Stimulated activated naive CD8-positive, alpha-beta T cell treated with anti-CD3 and anti-CD28 coated beads, Interleukin-15, Interleukin-2, amounts not matched to agents 100 ng/mL and 50 ng/mL, for 24 hours (primary cell): ENCODE data around the gene PTEN.

ENCODE experiments used
- H3K27ac Mint-ChIP-seq: one replicate; pipeline ENCODE4 v1.8.0; 2021; ENCODE audit warnings: mild to moderate bottlenecking, mixed read lengths
- H3K27me3 Mint-ChIP-seq: one replicate; pipeline ENCODE4 v1.8.0; 2021; ENCODE audit warnings: mixed read lengths
- H3K36me3 Mint-ChIP-seq: one replicate; pipeline ENCODE4 v1.8.0; 2021; ENCODE audit warnings: low read depth, mixed read lengths
- H3K4me1 Mint-ChIP-seq: one replicate; pipeline ENCODE4 v1.8.0; 2021; ENCODE audit warnings: low read depth, mixed read lengths
- H3K4me3 Mint-ChIP-seq: one replicate; pipeline ENCODE4 v1.8.0; 2021; ENCODE audit warnings: mild to moderate bottlenecking, mixed read lengths
- H3K9me3 Mint-ChIP-seq: one replicate; pipeline ENCODE4 v1.8.0; 2021; ENCODE audit warnings: mixed read lengths

The PTEN gene

GRCh38 chr10:87940210-87940609 lies 76.8 kb downstream of the PTEN start:
- Mint-ChIP-seq H3K27ac (no peak overlapping the region), H3K4me1 (peaks cover 16% of the 10 kb centered on the region), H3K9me3 (no peaks in the 10 kb centered on the region), H3K27me3 (no peaks in the 10 kb centered on the region), H3K36me3 (peaks cover 41% of the 10 kb centered on the region), H3K4me3 (no peak overlapping the region)

- H3K36me3 Mint-ChIP-seq = peaks cover 39% of the 10 kb centered on the region
- H3K4me3 Mint-ChIP-seq = no peak overlapping the region
- peaks cover 16% of the 10 kb centered on the region for H3K4me1 Mint-ChIP-seq
- H3K9me3 Mint-ChIP-seq = no peaks in the 10 kb centered on the region
- no peaks in the 10 kb centered on the region for H3K27me3 Mint-ChIP-seq
- H3K27ac Mint-ChIP-seq = no peak overlapping the region
These were observed 79.6 kb downstream of the PTEN start for GRCh38 chr10:87942884-87943527.

- Mint-ChIP-seq H3K27ac (no peak overlapping the region), H3K4me3 (no peak overlapping the region)
These were observed 82.6 kb downstream of the PTEN start for GRCh38 chr10:87945984-87946383.

GRCh38 chr10:87952612-87953011 lies 89.2 kb downstream of the PTEN start:
- Mint-ChIP-seq H3K4me3 (no peak overlapping the region), H3K4me1 (peaks cover 8% of the 10 kb centered on the region), H3K36me3 (peaks cover 38% of the 10 kb centered on the region), H3K27me3 (no peaks in the 10 kb centered on the region), H3K27ac (no peak overlapping the region), H3K9me3 (no peaks in the 10 kb centered on the region)

More at GRCh38 chr10:87945984-87946383, 82.6 kb downstream of the PTEN start:
- Mint-ChIP-seq H3K4me1 (peaks cover 8% of the 10 kb centered on the region), H3K27me3 (no peaks in the 10 kb centered on the region), H3K36me3 (peaks cover 30% of the 10 kb centered on the region), H3K9me3 (no peaks in the 10 kb centered on the region)

GRCh38 chr10:87956055-87956454 lies 92.6 kb downstream of the PTEN start:
- H3K27ac Mint-ChIP-seq = no peak overlapping the region

GRCh38 chr10:87957702-87958101 lies 94.3 kb downstream of the PTEN start:
- H3K4me3 Mint-ChIP-seq = no peak overlapping the region
- peaks cover 52% of the 10 kb centered on the region for H3K36me3 Mint-ChIP-seq
- H3K27ac Mint-ChIP-seq = no peak overlapping the region
- H3K9me3 Mint-ChIP-seq = no peaks in the 10 kb centered on the region
- peaks cover 8% of the 10 kb centered on the region for H3K4me1 Mint-ChIP-seq
- H3K27me3 Mint-ChIP-seq = no peaks in the 10 kb centered on the region

More at GRCh38 chr10:87956055-87956454, 92.6 kb downstream of the PTEN start:
- Mint-ChIP-seq H3K4me3 (no peak overlapping the region), H3K36me3 (peaks cover 54% of the 10 kb centered on the region), H3K27me3 (no peaks in the 10 kb centered on the region), H3K9me3 (no peaks in the 10 kb centered on the region), H3K4me1 (peaks cover 8% of the 10 kb centered on the region)

GRCh38 chr10:87960230-87960629 lies 96.8 kb downstream of the PTEN start:
- Mint-ChIP-seq H3K9me3 (no peaks in the 10 kb centered on the region), H3K4me1 (peaks cover 4% of the 10 kb centered on the region), H3K36me3 (peaks cover 51% of the 10 kb centered on the region), H3K27ac (no peak overlapping the region), H3K4me3 (no peak overlapping the region), H3K27me3 (no peaks in the 10 kb centered on the region)

- no peaks in the 10 kb centered on the region for H3K4me1 Mint-ChIP-seq
- H3K4me3 Mint-ChIP-seq = no peak overlapping the region
- H3K36me3 Mint-ChIP-seq = peaks cover 53% of the 10 kb centered on the region
- H3K9me3 Mint-ChIP-seq = no peaks in the 10 kb centered on the region
- H3K27ac Mint-ChIP-seq = no peak overlapping the region
- no peaks in the 10 kb centered on the region for H3K27me3 Mint-ChIP-seq
These were observed 97.9 kb downstream of the PTEN start for GRCh38 chr10:87961314-87961713.

- H3K4me1 Mint-ChIP-seq = no peaks in the 10 kb centered on the region
- H3K36me3 Mint-ChIP-seq = peaks cover 29% of the 10 kb centered on the region
- H3K9me3 Mint-ChIP-seq = no peaks in the 10 kb centered on the region
- H3K4me3 Mint-ChIP-seq = no peak overlapping the region
- no peaks in the 10 kb centered on the region for H3K27me3 Mint-ChIP-seq
- no peak overlapping the region for H3K27ac Mint-ChIP-seq
These were observed 103.0 kb downstream of the PTEN start for GRCh38 chr10:87966459-87966858.

GRCh38 chr10:87973635-87974034 lies 110.2 kb downstream of the PTEN start:
- H3K4me1 Mint-ChIP-seq = peaks cover 11% of the 10 kb centered on the region
- H3K9me3 Mint-ChIP-seq = no peaks in the 10 kb centered on the region
- H3K27me3 Mint-ChIP-seq = no peaks in the 10 kb centered on the region
- no peaks in the 10 kb centered on the region for H3K36me3 Mint-ChIP-seq
- no peak overlapping the region for H3K27ac Mint-ChIP-seq
- no peak overlapping the region for H3K4me3 Mint-ChIP-seq

- Mint-ChIP-seq H3K9me3 (no peaks in the 10 kb centered on the region), H3K4me3 (no peak overlapping the region), H3K4me1 (peaks cover 11% of the 10 kb centered on the region), H3K27ac (no peak overlapping the region), H3K27me3 (no peaks in the 10 kb centered on the region), H3K36me3 (no peaks in the 10 kb centered on the region)
These were observed 110.7 kb downstream of the PTEN start for GRCh38 chr10:87974130-87974529.

GRCh38 chr10:87974769-87975168 lies 111.3 kb downstream of the PTEN start:
- Mint-ChIP-seq H3K27me3 (no peaks in the 10 kb centered on the region), H3K4me1 (peaks cover 11% of the 10 kb centered on the region), H3K9me3 (no peaks in the 10 kb centered on the region), H3K36me3 (no peaks in the 10 kb centered on the region), H3K4me3 (no peak overlapping the region), H3K27ac (no peak overlapping the region)

GRCh38 chr10:87976101-87976743 lies 112.8 kb downstream of the PTEN start:
- no peaks in the 10 kb centered on the region for H3K36me3 Mint-ChIP-seq
- peaks cover 14% of the 10 kb centered on the region for H3K4me1 Mint-ChIP-seq
- H3K27me3 Mint-ChIP-seq = no peaks in the 10 kb centered on the region
- H3K27ac Mint-ChIP-seq = no peak overlapping the region
- H3K9me3 Mint-ChIP-seq = no peaks in the 10 kb centered on the region
- H3K4me3 Mint-ChIP-seq = no peak overlapping the region

- no peaks in the 10 kb centered on the region for H3K27me3 Mint-ChIP-seq
- peaks cover 14% of the 10 kb centered on the region for H3K4me1 Mint-ChIP-seq
- H3K36me3 Mint-ChIP-seq = no peaks in the 10 kb centered on the region
- H3K9me3 Mint-ChIP-seq = no peaks in the 10 kb centered on the region
- no peak overlapping the region for H3K4me3 Mint-ChIP-seq
- no peak overlapping the region for H3K27ac Mint-ChIP-seq
These were observed 114.7 kb downstream of the PTEN start for GRCh38 chr10:87978166-87978565.

- Mint-ChIP-seq H3K4me1 (peaks cover 19% of the 10 kb centered on the region), H3K36me3 (no peaks in the 10 kb centered on the region), H3K4me3 (no peak overlapping the region), H3K27me3 (no peaks in the 10 kb centered on the region), H3K27ac (no peak overlapping the region), H3K9me3 (no peaks in the 10 kb centered on the region)
These were observed 116.4 kb downstream of the PTEN start for GRCh38 chr10:87979847-87980246.

GRCh38 chr10:87983716-87984115 lies 120.3 kb downstream of the PTEN start:
- H3K4me3 Mint-ChIP-seq = no peak overlapping the region
- H3K36me3 Mint-ChIP-seq = no peaks in the 10 kb centered on the region
- H3K27me3 Mint-ChIP-seq = no peaks in the 10 kb centered on the region
- H3K4me1 Mint-ChIP-seq = peaks cover 8% of the 10 kb centered on the region
- H3K27ac Mint-ChIP-seq = no peak overlapping the region
- peaks cover 4% of the 10 kb centered on the region for H3K9me3 Mint-ChIP-seq
